B cell (primary cell): ENCODE results near the gene DPPA3. TPM values are rescaled to one million over a fixed set of nuclear protein-coding genes. Genes with fewer than 3 reads are reported as not detected.

Source experiments
- ATAC-seq: fragments of 200-7000 bp; cut with Tn5 transposase; one replicate; pipeline ENCODE4 v1.10.0; 2021; ENCODE audit warnings: low read depth, mild to moderate bottlenecking, moderate number of reproducible peaks, moderate library complexity
- CTCF ChIA-PET: fragments of 350-600 bp; sonication (Branson Sonifier 250); formaldehyde crosslinking; loops from one replicate; lab custom pipeline; 2021; ENCODE audit warnings: antibody characterized with exemption, inconsistent platforms; lab: Charles Lee
- POLR2A ChIA-PET: fragments of 350-600 bp; sonication (Branson Sonifier 250); formaldehyde crosslinking; loops from one replicate; lab custom pipeline; 2021; ENCODE audit warnings: antibody characterized with exemption; lab: Charles Lee
- DNase-seq: peaks from one replicate; pipeline ENCODE4 v3.0.0; 2013
- H2AFZ ChIP-seq: 2 replicates; pipeline ENCODE4 v1.6.1; 2012; ENCODE audit warnings: mild to moderate bottlenecking, low read depth, low read length; ENCODE audit not compliant: insufficient read depth, poor library complexity, severe bottlenecking
- H3K27ac ChIP-seq, 2 donors: 1 replicate in 1 of 2; 2 replicates in 1 of 2; pipeline ENCODE4 v1.5.1; 2012 to 2013; ENCODE audit warnings: low read length in 2 of 2, mild to moderate bottlenecking in 2 of 2, moderate library complexity in 1 of 2
- H3K27me3 ChIP-seq, 4 experiments: fragments of 200-600 bp in 1 of 4; sonication (generic) in 1 of 4; replicated peaks in 1 of 4; 1 replicate in 2 of 4; 2 replicates in 2 of 4; pipeline versions ENCODE4 v1.6.1 to v1.7.0; 2013 to 2016; ENCODE audit warnings: low read length in 3 of 4, mild to moderate bottlenecking in 2 of 4, mixed read lengths in 1 of 4, moderate library complexity in 1 of 4; ENCODE audit not compliant: insufficient read depth in 4 of 4, control insufficient read depth in 3 of 4; ENCODE audit errors: control extremely low read depth in 1 of 4
- H3K36me3 ChIP-seq, 2 experiments: replicated peaks in 1 of 2; 1 replicate in 1 of 2; 2 replicates in 1 of 2; pipeline versions ENCODE4 v1.6.1 to v1.7.1; 2013; ENCODE audit warnings: low read length in 1 of 2; ENCODE audit not compliant: insufficient read depth in 2 of 2, control insufficient read depth in 1 of 2; ENCODE audit errors: control extremely low read depth in 1 of 2, extremely low read depth in 1 of 2
- H3K4me1 ChIP-seq, 2 donors: fragments of 200-600 bp in 1 of 2; sonication (generic) in 1 of 2; 1 replicate in 1 of 2; 2 replicates in 1 of 2; pipeline versions ENCODE4 v1.5.1 to v1.6.1; 2013 to 2017; ENCODE audit warnings: low read length in 2 of 2; ENCODE audit not compliant: control insufficient read depth in 2 of 2, insufficient read depth in 2 of 2
- H3K4me2 ChIP-seq: replicated peaks from 2 replicates; pipeline ENCODE3; 2012; ENCODE audit warnings: mild to moderate bottlenecking, low read depth, low read length; ENCODE audit not compliant: poor library complexity, severe bottlenecking
- H3K4me3 ChIP-seq, 5 experiments: fragments of 200-600 bp in 1 of 5; sonication (generic) in 1 of 5; 1 replicate in 3 of 5; 2 replicates in 2 of 5; pipeline versions ENCODE4 v1.5.1 to v1.7.0; 2011 to 2016; ENCODE audit warnings: low read length in 4 of 5, mild to moderate bottlenecking in 4 of 5, low read depth in 2 of 5, control low read depth in 1 of 5, moderate library complexity in 1 of 5; ENCODE audit not compliant: insufficient read depth in 1 of 5; ENCODE audit errors: control extremely low read depth in 1 of 5, extremely low read depth in 1 of 5
- H3K79me2 ChIP-seq: fragments of 200-600 bp; sonication (generic); one replicate; pipeline ENCODE4 v1.6.0; 2016; ENCODE audit warnings: low read length; ENCODE audit not compliant: control insufficient read depth, insufficient read depth
- H3K9ac ChIP-seq: fragments of 200-600 bp; sonication (generic); 2 replicates; pipeline ENCODE4 v1.6.1; 2017; ENCODE audit warnings: mild to moderate bottlenecking, low read length, moderate library complexity
- H3K9me3 ChIP-seq, 3 donors: one replicate each; pipeline versions ENCODE4 v1.6.1 to v1.7.1; 2013; ENCODE audit warnings: low read length in 2 of 3; ENCODE audit not compliant: control insufficient read depth in 2 of 3, insufficient read depth in 1 of 3; ENCODE audit errors: control extremely low read depth in 1 of 3
- H4K20me1 ChIP-seq: 2 replicates; pipeline ENCODE4 v1.6.0; 2012; ENCODE audit warnings: mild to moderate bottlenecking, low read length; ENCODE audit not compliant: insufficient read depth, control insufficient read depth, poor library complexity, severe bottlenecking
- H3K27ac Mint-ChIP-seq: one replicate; pipeline ENCODE4 v1.8.0; 2021; ENCODE audit warnings: mixed read lengths
- H3K27me3 Mint-ChIP-seq: one replicate; pipeline ENCODE4 v1.8.0; 2021; ENCODE audit warnings: mixed read lengths
- H3K4me1 Mint-ChIP-seq: one replicate; pipeline ENCODE4 v1.8.0; 2021; ENCODE audit warnings: mixed read lengths
- H3K4me3 Mint-ChIP-seq: one replicate; pipeline ENCODE4 v1.8.0; 2021; ENCODE audit warnings: mixed read lengths
- H3K9me3 Mint-ChIP-seq: one replicate; pipeline ENCODE4 v1.8.0; 2022; ENCODE audit warnings: mixed read lengths; ENCODE audit not compliant: insufficient read depth
- CTCF ChIP-seq: fragments of 200-600 bp; IDR thresholded peaks from one replicate; pipeline ENCODE4 v1.8.0; 2022; ENCODE audit warnings: antibody characterized with exemption, mild to moderate bottlenecking
- EZH2 ChIP-seq: IDR thresholded peaks from 2 replicates; pipeline ENCODE4 v1.6.1; 2012; ENCODE audit warnings: borderline replicate concordance, low read depth, mild to moderate bottlenecking, moderate library complexity, low read length; ENCODE audit not compliant: insufficient read depth, poor library complexity, severe bottlenecking
- WGBS: methylation state at CpG from one replicate; pipeline ENCODE4 v1.1.5; 2013; ENCODE audit warnings: missing lambda C conversion rate; ENCODE audit not compliant: insufficient coverage; 5-methylcytosine and 5-hydroxymethylcytosine counted together
- intact Hi-C: fragments of 100-400 bp; cut with micrococcal nuclease; formaldehyde crosslinking; loops from one replicate; pipeline ENCODE4 v1.10.0; 2022
- polyA plus RNA-seq: library from polyadenylated mRNA; depleted of rRNA; stranded (reverse); fragments of >200 nt; gene quantifications from 2 replicates; pipeline ENCODE4 v1.2.3, GENCODE V29; 2012
- total RNA-seq, 2 donors: library from RNA; stranded (reverse); fragments of 120-200 nt in 1 of 2; gene quantifications; 1 replicate in 1 of 2; 2 replicates in 1 of 2; pipeline versions ENCODE4 v1.2.3 to v1.2.4, GENCODE V29; 2013 to 2022

DPPA3 gene
- total and polyA plus RNA-seq, 2 donors (not counting 1 experiment from before 2014, with no cell fraction given), result not detected

- H2AFZ ChIP-seq, result no peak overlapping the region
- Mint-ChIP-seq H3K27me3 (no peaks in the 10 kb centered on the region), H3K4me3 (no peak overlapping the region), H3K4me1 (peaks cover 21% of the 10 kb centered on the region), H3K9me3 (no peaks in the 10 kb centered on the region), H3K27ac (no peak overlapping the region)
- 91% methylated on average over 8 of the region's 8 CpGs for WGBS
- POLR2A ChIA-PET, result no interaction called here
- H3K4me3 ChIP-seq, result no peak overlapping the region
- no peak overlapping the region for H3K4me2 ChIP-seq
- no peaks in the 10 kb centered on the region for H3K9me3 ChIP-seq
- no peak overlapping the region for H3K27ac ChIP-seq
- H3K27me3 ChIP-seq, result no peaks in the 10 kb centered on the region
- CTCF ChIA-PET, result no interaction called here
- H3K4me1 ChIP-seq, result peaks cover 17 to 24% of the 10 kb centered on the region in 2 donors
- ATAC-seq, result no peak
- intact Hi-C loops, result no loop called here
- no peaks in the 10 kb centered on the region for H3K79me2 ChIP-seq
- no peak for DNase-seq
- H4K20me1 ChIP-seq, result no peaks in the 10 kb centered on the region
- TF ChIP-seq CTCF (no peak), EZH2 (no peak)
- H3K9ac ChIP-seq, result no peak overlapping the region
- no peaks in the 10 kb centered on the region for H3K36me3 ChIP-seq
Measured at GRCh38 chr12:7678744-7679143, 32.5 kb upstream of the DPPA3 start.

DNA sequence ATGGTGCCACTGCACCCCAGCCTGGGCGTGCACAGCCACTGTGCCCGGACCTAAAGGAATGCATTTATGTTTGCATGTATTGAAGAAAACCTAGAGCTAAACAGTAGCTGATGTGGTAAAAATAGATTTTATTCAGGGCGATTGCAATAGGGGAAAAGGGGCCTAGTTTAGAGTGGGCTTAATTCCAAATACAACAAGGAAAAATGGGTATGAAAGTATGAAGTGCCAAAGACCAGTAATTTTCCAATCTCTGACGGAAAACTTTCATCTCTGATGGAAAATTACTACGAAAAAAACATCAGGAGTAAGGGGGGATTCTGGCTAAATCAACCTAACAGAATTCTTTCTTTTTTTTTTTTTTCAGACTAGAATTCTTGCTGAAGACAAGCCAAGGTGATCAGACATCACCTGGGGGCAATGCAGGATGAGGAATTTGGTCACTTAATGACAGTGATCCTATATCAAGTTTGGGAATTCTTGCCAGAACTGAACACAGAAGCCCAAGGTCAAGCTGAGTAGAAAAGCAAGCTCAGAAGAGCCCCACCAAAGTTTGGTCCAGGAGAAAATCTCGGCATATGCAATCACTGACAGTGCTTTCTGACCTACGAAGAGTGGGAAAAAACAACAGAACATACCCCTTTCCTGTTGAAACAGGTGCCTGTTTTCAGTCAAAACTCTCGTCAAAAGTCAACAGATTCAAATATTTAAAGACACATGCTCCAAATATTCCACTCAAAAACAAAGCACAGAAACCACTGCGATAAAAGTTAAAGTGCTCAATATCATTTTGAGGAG lies 31.8 kb upstream of the DPPA3 start:
- H3K9me3 ChIP-seq, result no peaks in the 10 kb centered on the region
- H3K4me2 ChIP-seq, result no peak overlapping the region
- no peak for ATAC-seq
- H3K79me2 ChIP-seq, result no peaks in the 10 kb centered on the region
- no peak overlapping the region for H3K27ac ChIP-seq
- no peak overlapping the region for H3K9ac ChIP-seq
- H3K27me3 ChIP-seq, result no peaks in the 10 kb centered on the region
- Mint-ChIP-seq H3K27me3 (no peaks in the 10 kb centered on the region), H3K9me3 (no peaks in the 10 kb centered on the region), H3K27ac (no peak overlapping the region), H3K4me1 (peaks cover 20% of the 10 kb centered on the region), H3K4me3 (no peak overlapping the region)
- H3K4me3 ChIP-seq, result no peak overlapping the region
- intact Hi-C loops, result no loop called here
- DNase-seq, result no peak
- POLR2A ChIA-PET, result no interaction called here
- no peaks in the 10 kb centered on the region for H3K36me3 ChIP-seq
- H4K20me1 ChIP-seq, result no peaks in the 10 kb centered on the region
- TF ChIP-seq EZH2 (no peak), CTCF (no peak)
- H3K4me1 ChIP-seq, result peaks cover 16 to 23% of the 10 kb centered on the region in 2 donors
- no peak overlapping the region for H2AFZ ChIP-seq
- CTCF ChIA-PET, result no interaction called here
- WGBS, result 72% methylated on average over 4 of the region's 9 CpGs
